GM19452 (cell line): ENCODE measurements around the gene HAPLN2.
A peak's percentile ranks its signal among the peaks of the same experiment; 100 is the strongest.
"Not testable (repeated sequence)": the region's sequence is repeated elsewhere in the genome, so short reads cannot be mapped to it uniquely, and the experiment has no call there.

Experiments used
- ATAC-seq: cut with Tn5 transposase; IDR thresholded peaks from one replicate; pipeline ENCODE4 v1.9.1; 2021; ENCODE audit not compliant: unreplicated experiment

HAPLN2 gene

DNA sequence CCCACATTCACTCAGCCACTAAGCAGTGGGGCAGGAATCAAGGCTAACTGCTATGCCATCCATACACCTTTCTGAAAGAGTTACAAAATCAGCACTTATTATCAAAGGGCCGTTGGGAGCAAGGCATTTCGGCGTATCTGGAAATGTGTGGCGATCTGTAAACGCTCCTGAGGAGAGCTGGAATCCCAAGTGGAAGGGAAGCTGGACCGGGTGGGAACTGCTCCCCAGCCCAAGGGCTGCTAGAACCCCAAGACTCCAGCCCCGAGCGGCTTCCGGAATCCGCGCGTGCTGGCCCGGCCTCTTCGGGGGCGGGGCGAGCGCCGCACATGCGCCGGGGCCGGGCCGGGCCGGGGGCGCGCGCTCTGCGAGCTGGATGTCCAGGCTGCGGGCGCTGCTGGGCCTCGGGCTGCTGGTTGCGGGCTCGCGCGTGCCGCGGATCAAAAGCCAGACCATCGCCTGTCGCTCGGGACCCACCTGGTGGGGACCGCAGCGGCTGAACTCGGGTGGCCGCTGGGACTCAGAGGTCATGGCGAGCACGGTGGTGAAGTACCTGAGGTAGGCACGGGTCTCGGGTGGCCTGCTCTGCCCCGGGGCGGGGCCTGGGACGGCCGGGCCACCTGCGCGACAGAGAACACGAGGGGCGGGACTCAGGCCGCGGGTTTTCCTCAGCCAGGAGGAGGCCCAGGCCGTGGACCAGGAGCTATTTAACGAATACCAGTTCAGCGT lies 27.6 kb upstream of the HAPLN2 start, which contains the start of gene NAXE:
Gene NAXE, plus strand, starts transcription at position 345 of the 726 bp plus-strand sequence. Its CDS starts 29 bp downstream, at position 374.
- peak; percentile 87 for ATAC-seq

DNA sequence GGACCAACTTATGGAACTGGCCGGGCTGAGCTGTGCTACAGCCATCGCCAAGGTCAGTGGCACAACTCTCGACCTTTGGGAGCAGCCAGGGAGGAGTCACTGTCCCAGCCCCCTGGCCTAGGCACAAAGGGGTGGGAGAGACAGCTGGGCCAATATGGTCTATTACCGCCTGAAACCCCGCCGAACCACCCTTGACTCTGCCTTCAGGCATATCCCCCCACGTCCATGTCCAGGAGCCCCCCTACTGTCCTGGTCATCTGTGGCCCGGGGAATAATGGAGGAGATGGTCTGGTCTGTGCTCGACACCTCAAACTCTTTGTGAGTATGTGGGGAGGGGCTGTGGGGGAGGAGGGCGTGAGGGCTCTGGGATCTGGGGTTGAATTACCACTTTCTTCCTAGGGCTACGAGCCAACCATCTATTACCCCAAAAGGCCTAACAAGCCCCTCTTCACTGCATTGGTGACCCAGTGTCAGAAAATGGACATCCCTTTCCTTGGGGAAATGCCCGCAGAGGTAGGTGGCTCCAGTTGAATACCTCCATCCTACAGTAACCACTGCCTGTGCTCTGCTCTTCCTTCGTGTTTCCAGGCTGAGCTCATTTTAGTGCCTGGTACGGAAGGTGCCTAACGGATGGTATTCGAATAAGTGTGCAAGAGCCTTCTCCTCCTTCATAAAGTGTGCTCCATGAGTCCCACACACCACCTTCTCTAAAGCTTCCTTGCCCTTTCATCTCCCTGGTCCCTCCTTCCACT lies 26.9 kb upstream of the HAPLN2 start:
- no peak for ATAC-seq

DNA sequence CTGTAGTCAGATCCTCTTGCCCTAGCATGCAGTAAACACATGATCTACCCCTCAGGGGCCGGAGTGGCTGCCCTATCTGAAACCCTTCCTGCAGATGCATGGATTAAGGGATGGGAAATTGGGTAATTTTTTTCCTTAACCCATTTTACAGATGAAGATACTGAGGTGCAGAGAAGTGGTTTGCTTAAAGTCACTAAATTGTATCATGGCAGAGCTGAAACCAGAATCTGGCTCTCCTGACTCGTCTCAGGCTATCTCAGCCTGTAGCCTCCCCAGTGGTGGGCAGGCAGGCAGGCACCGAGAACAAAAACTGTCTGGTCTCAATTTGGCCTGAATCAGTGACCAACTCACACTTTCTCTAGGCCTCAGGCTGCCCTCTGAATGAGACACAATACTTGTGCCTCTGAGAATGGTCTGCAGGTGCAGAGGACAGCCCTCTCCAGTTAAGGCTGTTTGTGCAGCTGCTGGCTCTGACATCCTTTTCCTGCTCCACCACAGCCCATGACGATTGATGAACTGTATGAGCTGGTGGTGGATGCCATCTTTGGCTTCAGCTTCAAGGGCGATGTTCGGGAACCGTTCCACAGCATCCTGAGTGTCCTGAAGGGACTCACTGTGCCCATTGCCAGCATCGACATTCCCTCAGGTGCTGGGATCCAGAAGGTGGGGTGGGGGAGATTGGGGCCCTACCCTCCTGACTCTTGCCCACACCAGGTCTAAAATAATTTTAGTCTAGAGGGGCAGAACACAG lies 26.1 kb upstream of the HAPLN2 start:
- no peak for ATAC-seq

- ATAC-seq, result no peak
These were observed 25.6 kb upstream of the HAPLN2 start for GRCh38 chr1:156593661-156593989.

DNA sequence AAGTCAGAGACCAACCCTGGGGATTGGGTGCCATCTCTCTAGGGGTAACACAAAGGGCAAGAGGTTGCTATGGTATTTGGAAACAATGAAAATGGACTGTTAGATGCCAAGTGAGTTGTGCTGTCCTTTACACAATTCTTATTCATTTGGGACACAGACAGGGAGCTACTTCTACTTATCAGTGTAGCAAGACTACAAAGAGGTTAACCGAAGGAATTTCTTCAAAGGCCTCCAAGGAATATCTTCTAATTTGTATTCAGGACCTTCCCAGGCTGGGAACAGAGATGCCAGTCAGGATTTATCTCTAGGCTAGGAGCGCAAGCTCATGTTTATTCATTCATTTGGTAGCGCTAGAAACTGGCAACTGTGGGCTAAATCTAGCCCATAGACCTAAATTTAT lies 25.0 kb upstream of the HAPLN2 start:
- ATAC-seq, result no peak

DNA sequence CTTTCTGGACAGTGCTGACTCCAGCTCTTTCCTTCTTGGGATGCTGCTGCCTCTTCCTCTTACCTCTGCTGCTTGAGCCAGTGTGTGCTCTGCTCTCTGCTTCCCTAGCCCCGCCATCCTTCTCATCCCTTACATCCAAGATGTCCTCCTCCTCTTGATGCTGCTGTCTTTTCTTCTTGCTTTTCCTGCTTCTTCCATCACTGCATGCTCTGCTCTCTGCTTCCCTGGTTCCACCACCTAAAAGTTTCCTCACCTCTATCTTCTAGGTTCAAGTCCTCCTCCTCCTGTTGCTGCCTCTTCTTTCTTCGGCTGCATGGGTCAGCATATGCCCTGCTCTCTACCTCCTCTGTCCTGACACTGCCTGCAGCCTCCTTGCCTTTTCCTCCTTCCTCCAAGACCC lies 24.2 kb upstream of the HAPLN2 start:
- ATAC-seq, result no peak

GRCh38 chr1:156596426-156596825 lies 22.8 kb upstream of the HAPLN2 start:
- no peak for ATAC-seq

DNA sequence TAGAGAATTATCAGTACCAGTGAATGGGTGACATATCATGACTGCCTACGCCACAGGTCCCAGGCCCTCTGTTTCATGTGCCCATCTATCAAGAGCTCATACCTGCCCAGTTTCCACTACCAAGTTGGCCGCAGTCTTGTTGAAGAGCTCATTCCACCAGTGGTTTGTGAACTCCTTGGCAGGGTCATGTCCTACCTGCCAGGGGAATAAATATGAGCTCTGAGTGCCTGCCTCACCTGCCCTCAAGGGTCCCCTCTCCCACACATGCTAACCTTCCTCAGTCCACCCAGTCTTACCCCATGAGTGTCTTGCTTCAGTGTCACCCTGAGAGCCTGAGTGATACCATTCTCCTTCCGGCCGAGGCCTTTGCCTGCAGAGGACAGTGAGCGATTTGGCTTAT lies 21.1 kb upstream of the HAPLN2 start:
- no peak for ATAC-seq

GRCh38 chr1:156598731-156599432 lies 20.3 kb upstream of the HAPLN2 start:
- no peak for ATAC-seq

- no peak for ATAC-seq
These were observed 19.4 kb upstream of the HAPLN2 start for GRCh38 chr1:156599811-156600210.

GRCh38 chr1:156600733-156601121 lies 18.5 kb upstream of the HAPLN2 start:
- ATAC-seq, result no peak

DNA sequence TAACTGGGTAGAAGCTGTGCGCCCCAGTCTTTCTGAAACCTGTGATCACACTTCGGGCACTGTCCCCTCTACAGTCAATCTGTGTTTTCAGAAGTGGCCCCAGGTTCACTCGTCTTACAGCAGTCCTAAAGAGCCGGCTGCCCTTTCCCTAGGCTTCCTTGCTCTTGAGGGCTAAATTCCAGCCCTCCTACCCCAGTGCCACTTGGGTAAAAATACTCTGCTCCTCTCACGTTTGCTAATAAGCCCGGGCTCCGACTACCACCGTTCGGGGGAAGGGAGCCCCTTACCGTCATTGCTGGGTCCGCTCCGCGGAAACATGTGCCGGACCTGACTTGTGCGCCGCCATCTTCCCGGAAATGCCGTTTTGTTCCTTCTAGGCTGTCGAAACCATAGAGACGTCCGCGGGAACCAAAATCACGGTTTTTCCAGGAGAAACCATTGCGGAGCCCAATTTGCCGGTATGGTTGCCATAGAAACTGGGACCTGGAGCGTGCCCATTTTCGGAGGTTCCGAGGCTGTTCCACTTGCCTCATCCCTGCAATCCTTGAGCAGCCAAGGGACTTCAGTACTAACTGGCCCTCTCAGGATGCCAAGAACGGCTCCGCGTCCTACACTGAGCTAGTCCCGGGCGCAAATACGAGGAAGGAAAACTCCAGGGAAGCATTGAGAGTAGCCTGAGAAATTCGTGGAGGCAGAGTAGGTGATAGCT lies 17.9 kb upstream of the HAPLN2 start, which contains the start of gene GPATCH4:
Gene GPATCH4, minus strand, starts transcription at position 358 of the 709 bp plus-strand sequence.
- ATAC-seq, result no peak

DNA sequence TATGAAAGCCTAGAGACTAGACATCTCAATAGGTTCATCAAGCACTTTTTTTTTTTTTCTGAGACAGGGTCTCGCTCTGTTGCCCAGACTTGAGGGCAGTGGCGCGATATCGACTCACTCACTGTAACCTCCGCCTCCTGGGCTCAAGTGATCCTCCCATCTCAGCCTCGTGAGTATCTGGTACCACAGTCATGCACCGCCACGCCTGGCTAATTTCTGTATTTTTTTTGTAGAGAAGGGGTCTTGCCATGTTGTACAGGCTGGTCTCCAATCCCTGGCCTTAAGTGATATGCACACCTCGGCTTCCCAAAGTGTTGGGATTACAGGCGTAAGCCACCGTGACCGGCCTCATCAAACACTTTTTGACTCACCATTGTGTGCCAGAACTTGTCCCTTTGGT lies 17.3 kb upstream of the HAPLN2 start:
- ATAC-seq, result no peak

DNA sequence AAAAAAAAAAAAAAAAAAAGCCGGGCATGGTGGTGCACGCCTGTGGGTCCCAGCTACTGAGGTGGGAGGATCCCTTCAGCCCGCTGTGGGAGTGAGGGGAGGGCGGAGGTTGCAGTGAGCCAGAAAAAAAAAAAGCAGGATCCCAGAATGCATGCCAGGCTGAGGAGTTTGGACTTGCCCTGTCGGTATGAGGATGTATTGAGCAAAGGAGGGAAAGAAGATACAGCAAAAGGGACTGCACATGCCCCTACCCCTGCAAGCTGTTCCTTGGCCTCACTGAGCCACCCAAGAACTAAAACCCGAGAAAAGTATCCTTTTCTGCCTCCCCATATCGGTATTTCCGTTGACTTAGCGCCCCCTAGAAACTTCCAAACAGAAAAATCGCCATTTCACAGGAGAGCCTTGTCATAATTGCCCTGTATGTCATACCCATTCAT lies 16.6 kb upstream of the HAPLN2 start:
- no peak for ATAC-seq

- not testable (repeated sequence) for ATAC-seq
These were observed 11.9 kb upstream of the HAPLN2 start for GRCh38 chr1:156607344-156607743.

- peak; percentile 51 for ATAC-seq
These were observed 11.1 kb upstream of the HAPLN2 start for GRCh38 chr1:156608036-156608674.

- no peak for ATAC-seq
These were observed 10.2 kb upstream of the HAPLN2 start for GRCh38 chr1:156608981-156609380.

DNA sequence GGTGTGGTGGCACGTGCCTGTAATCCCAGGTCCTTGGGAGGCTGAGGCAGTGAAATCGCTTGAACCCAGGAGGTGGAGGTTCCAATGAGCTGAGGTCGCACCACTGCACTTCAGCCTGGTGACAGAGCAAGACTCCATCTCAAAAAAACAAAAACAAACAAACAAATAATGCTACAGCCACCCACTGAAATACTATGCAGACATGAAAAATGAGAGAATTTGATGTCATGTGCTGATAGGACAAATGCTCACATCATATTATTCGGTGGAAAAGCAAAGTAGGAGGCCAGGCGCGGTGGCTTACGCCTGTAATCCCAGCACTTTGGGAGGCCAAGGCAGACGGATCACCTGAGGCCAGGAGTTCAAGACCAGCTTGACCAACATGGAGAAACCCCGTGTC lies 9.1 kb upstream of the HAPLN2 start:
- not testable (repeated sequence) for ATAC-seq

- no peak for ATAC-seq
These were observed 6.5 kb upstream of the HAPLN2 start for GRCh38 chr1:156612666-156613065.

DNA sequence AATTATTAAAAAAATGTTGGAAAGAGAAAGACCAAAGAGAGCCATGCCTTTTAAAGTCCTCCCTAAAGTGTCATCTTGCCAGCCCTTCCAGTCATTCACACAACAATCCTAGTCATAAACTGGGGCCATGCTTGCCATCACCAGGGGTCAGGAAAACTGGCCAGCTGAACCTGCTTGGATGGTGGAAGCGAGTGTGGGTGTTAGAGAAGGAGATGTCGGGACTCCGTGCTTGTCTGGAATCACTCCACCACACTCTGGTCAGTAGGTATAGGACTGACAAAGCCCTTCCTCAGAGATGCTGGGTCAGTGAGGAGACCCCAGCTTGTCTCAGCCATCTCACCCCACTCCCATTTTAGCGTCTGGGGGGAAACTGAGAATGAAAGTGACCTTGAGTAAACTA lies 3.3 kb upstream of the HAPLN2 start:
- ATAC-seq, result no peak
